WI38 (cell line): ENCODE measurements around the gene PHACTR3.

Source experiments
- H3K4me3 ChIP-seq: 2 replicates; pipeline ENCODE4 v1.5.1; 2011; ENCODE audit warnings: low read depth, mild to moderate bottlenecking, control low read depth, low read length
- TF ChIP-seq, protein P1 (sequence below): IDR thresholded peaks from 2 replicates; pipeline ENCODE4 v1.5.1; 2012; ENCODE audit warnings: low read depth, mild to moderate bottlenecking, control low read depth, low read length

The PHACTR3 gene

DNA sequence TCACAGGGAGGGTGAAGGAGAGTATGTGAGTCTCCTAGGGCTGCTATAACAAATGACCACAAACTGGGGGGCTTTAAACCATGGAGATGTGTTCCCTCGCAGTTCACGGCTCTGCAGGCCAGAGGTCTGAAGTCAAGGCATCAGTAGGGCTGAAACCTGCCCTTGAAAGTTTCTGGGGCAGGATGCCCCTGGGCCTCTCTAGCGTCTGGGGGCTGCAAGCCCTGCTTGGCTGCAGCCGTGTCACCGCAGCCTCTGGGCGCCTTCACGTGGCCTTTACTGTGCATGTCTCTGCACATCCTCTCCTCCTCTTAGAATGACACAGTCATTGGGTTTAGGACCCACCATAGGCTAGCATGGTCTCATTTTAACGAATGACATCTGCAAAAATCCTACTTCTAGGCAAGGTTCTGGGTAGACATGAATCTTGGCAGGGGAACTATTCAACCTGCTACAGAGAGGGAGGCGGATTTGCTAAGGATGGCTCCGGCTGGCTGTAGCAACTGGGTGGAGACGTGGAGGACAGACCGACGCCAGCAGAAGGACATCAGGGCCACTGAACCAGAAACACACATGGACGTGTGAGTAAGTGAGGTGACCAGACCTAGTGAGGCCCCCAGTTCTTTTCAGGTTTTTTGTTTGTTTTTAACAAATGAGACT, 58.6 kb downstream of the PHACTR3 start:
- no peak overlapping the region for H3K4me3 ChIP-seq
- TF ChIP-seq, protein P1, sequence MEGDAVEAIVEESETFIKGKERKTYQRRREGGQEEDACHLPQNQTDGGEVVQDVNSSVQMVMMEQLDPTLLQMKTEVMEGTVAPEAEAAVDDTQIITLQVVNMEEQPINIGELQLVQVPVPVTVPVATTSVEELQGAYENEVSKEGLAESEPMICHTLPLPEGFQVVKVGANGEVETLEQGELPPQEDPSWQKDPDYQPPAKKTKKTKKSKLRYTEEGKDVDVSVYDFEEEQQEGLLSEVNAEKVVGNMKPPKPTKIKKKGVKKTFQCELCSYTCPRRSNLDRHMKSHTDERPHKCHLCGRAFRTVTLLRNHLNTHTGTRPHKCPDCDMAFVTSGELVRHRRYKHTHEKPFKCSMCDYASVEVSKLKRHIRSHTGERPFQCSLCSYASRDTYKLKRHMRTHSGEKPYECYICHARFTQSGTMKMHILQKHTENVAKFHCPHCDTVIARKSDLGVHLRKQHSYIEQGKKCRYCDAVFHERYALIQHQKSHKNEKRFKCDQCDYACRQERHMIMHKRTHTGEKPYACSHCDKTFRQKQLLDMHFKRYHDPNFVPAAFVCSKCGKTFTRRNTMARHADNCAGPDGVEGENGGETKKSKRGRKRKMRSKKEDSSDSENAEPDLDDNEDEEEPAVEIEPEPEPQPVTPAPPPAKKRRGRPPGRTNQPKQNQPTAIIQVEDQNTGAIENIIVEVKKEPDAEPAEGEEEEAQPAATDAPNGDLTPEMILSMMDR: no peak

DNA sequence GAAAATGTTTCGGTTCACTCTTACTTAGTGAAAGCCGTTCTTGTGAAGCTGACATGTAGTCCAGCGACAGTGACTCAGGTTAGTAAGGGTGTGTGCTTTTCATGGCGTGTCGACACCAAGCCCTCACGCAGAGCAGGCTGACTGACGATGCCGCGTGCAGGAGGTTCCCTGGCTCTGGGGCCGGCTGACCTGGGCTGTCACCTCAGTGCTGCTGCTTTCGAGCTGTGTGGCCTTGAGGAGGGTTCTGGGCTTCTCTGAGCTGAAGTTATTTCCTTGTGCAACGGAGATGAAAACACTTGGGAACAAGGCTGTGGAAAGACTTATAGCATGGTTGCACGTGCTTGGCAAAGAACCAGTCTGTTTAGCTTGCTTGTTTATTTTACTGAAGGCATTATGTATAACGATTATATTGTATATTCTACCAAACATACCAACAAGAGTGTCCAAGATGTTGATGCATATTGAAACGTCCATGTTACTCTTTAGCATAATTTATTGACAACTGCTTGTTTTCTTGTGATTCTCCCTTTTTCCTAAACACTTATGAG, 59.2 kb downstream of the PHACTR3 start:
- H3K4me3 ChIP-seq: no peak overlapping the region
- TF ChIP-seq, protein P1: no peak

DNA sequence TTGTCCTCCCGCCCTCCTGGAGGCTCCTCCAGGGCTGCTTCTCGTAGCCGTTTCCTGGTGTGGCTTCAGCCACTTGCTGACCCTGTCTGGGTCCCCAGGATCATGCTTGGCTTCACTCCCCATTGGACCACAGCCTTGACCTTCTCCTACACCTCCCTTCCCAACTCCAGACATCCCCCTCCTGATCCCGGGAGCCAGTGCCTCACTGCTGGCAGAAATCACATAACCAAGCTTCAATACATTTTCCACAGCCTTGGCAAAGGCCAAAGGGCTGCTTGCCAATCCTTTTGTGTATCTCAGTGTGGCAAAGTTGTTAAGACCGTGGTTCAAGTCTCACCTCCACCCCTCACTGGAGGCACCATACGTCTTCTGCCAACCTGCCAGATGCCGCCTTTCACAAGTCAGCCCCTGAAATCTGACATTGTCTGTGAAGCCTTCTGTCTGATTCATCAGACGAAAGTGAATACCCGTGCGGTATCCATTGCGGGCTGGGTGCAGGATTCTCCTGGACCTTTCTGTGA, 60.1 kb downstream of the PHACTR3 start:
- TF ChIP-seq, protein P1: no peak

DNA sequence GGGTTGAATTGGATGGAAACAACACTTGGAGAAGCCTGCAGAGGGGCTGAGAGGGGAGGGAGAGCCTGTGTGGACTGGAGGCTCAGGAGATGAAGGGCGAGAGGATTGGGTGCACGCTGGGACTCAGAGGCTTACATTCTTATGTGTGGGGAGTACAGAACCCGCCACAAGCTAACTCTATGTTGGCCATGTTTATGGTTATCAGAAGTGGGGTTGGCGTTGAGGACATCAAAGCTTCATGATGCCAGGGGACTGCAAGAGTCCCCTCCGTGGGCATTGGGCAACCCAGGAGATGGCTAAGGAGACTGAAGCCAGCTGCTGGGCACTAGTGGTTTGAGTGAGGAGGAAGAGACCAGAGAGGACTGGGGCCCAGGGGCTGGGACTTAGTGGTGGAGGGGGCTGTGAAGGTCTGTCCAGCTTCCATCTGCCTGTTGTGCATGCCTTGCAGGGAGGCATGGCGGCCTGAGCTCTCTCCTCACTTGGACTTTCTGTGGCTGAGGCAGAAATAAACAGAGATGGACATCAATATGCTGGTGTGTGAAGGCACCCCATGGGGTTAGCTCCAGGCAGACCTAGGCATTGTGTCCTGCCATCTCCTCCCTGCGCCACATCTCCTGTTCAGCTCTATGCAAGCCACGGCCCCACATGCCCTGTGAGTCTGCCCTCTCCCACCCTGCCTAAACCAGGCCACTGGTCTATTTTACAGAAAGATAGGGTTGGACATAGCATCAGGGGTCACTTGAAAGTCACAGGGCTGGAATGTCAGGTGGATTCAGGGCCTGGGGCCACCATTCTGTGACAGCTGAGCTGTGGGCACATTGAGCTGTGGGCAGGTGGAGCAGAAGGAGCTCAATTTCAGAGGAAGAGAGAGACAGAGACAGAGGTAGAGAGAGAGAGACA, 61.6 kb downstream of the PHACTR3 start:
- TF ChIP-seq, protein P1: no peak
- H3K4me3 ChIP-seq: no peak overlapping the region

More for the DNA sequence above, 60.1 kb downstream of the PHACTR3 start:
- no peak overlapping the region for H3K4me3 ChIP-seq

DNA sequence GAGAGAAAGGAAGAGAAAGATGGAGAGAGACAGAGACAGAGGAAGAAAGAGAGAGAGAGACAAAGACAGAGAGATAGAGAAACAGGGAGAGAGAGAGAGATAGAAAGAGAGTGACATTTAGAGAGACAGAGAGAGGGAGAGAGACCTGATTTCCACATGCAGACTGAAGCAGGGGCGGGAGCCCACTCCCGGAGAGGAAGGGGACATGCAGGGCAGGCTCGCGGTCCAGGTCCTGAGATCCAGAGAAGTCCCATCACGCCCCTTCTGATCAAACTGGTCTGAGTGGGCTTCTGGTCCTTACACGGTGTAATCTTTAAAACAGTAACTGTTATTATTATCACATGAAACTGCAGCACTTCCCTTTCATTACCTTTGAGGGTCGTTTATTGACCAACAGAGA, 62.2 kb downstream of the PHACTR3 start:
- TF ChIP-seq, protein P1: no peak
- H3K4me3 ChIP-seq: no peak overlapping the region

DNA sequence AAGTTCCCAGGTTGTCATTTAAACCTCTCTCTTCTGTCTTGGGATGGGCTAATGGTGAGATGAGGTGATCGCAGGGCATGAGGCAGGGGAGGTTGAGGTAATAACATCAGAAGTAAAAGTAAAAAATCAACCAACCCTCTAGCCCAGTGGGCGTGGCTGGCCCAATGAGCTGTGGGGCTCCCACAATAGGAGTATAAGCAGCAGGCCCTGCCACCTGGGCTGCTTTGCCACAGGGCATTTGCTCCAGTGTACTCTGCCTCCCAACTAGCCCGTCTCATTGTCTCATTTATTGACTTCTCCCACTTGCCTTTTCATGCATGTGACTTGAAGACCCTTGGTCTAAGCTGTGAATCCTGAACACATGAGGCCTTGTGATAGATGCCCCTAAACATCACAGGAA, 62.8 kb downstream of the PHACTR3 start:
- no peak overlapping the region for H3K4me3 ChIP-seq
- TF ChIP-seq, protein P1: no peak
